Endothelial cell of umbilical vein (primary cell): ENCODE data around the gene AKNA. TPM values are rescaled to one million over a fixed set of nuclear protein-coding genes. Genes with fewer than 3 reads are reported as not detected.

Experiments used
- BruUV-seq: library from RNA; stranded (reverse); fragments of 400-500 nt; replicated peaks from 2 replicates; lab custom pipeline; 2021; lab: Mats Ljungman, UMichigan
- CTCF ChIA-PET: fragments of 300-600, 350-600 bp; sonication (Branson Sonifier 250); formaldehyde crosslinking; loops from one replicate; lab custom pipeline; 2021; ENCODE audit warnings: antibody characterized with exemption, inconsistent platforms; lab: Charles Lee
- POLR2A ChIA-PET: fragments of 300-600, 350-600 bp; sonication (Branson Sonifier 250); formaldehyde crosslinking; loops from one replicate; lab custom pipeline; 2021; ENCODE audit warnings: antibody characterized with exemption, inconsistent platforms; lab: Charles Lee
- DNase-seq: peaks from one replicate; pipeline ENCODE4 v3.0.0-alpha.2; 2011; ENCODE audit warnings: low read depth, low spot score
- FAIRE-seq: peaks from 2 replicates; lab custom pipeline; 2011; peaks lifted over from hg19 to GRCh38; lab: Jason Lieb, UNC
- H2AFZ ChIP-seq: 2 replicates; pipeline ENCODE4 v1.6.0; 2012; ENCODE audit warnings: low read depth, low read length, control low read depth, inconsistent platforms
- H3K27ac ChIP-seq: 2 replicates; pipeline ENCODE4 v1.5.1; 2011; ENCODE audit warnings: low read depth, mild to moderate bottlenecking, control low read depth, low read length, moderate library complexity; ENCODE audit not compliant: insufficient read depth
- H3K27me3 ChIP-seq, 2 experiments: 2 replicates each; pipeline versions ENCODE4 v1.6.0 to v1.6.1; 2011; ENCODE audit warnings: low read length in 2 of 2, mixed read lengths in 1 of 2; ENCODE audit not compliant: control insufficient read depth in 2 of 2, insufficient read depth in 2 of 2
- H3K36me3 ChIP-seq, 2 experiments: 2 replicates in 1 of 2; 3 replicates in 1 of 2; pipeline ENCODE4 v1.5.1; 2011; ENCODE audit warnings: low read length in 2 of 2, mild to moderate bottlenecking in 1 of 2, moderate library complexity in 1 of 2; ENCODE audit not compliant: control insufficient read depth in 2 of 2, insufficient read depth in 2 of 2; ENCODE audit errors: extremely low read depth in 1 of 2
- H3K4me1 ChIP-seq: 3 replicates; pipeline ENCODE4 v1.5.1; 2011; ENCODE audit warnings: mild to moderate bottlenecking, low read length; ENCODE audit not compliant: control insufficient read depth, insufficient read depth; ENCODE audit errors: extremely low read depth
- H3K4me2 ChIP-seq: 2 replicates; pipeline ENCODE4 v1.6.1; 2011; ENCODE audit warnings: low read length, control low read depth, mixed read lengths; ENCODE audit not compliant: insufficient read depth
- H3K4me3 ChIP-seq, 3 experiments: fragments of 200-600 bp in 1 of 3; sonication (generic), shearing (Covaris generic) in 1 of 3; replicated peaks in 1 of 3; 2 replicates each; pipeline ENCODE4 v1.5.1; 2011 to 2016; ENCODE audit warnings: control low read depth in 3 of 3, low read length in 3 of 3, mild to moderate bottlenecking in 2 of 3, inconsistent platforms in 1 of 3, low read depth in 1 of 3, moderate library complexity in 1 of 3; ENCODE audit not compliant: insufficient read depth in 1 of 3
- H3K79me2 ChIP-seq: 2 replicates; pipeline ENCODE4 v1.6.0; 2012; ENCODE audit warnings: low read length, inconsistent platforms; ENCODE audit not compliant: control insufficient read depth, insufficient read depth
- H3K9ac ChIP-seq: replicated peaks from 2 replicates; pipeline ENCODE3; 2011; ENCODE audit warnings: low read length, control low read depth; ENCODE audit not compliant: insufficient read depth; ENCODE audit errors: extremely low read depth
- H3K9me1 ChIP-seq: replicated peaks from 3 replicates; pipeline ENCODE4 v1.6.0; 2011; ENCODE audit warnings: mild to moderate bottlenecking, low read length; ENCODE audit not compliant: control insufficient read depth, insufficient read depth; ENCODE audit errors: extremely low read depth
- H3K9me3 ChIP-seq: replicated peaks from 2 replicates; pipeline ENCODE4 v1.5.1; 2012; ENCODE audit warnings: low read length, inconsistent platforms; ENCODE audit not compliant: control insufficient read depth, insufficient read depth
- H4K20me1 ChIP-seq: replicated peaks from 2 replicates; pipeline ENCODE3; 2011; ENCODE audit warnings: mild to moderate bottlenecking, low read length; ENCODE audit not compliant: control insufficient read depth, insufficient read depth; ENCODE audit errors: extremely low read depth
- FOS ChIP-seq: IDR thresholded peaks from 2 replicates; pipeline ENCODE4 v1.6.1; 2011; ENCODE audit warnings: mild to moderate bottlenecking, low read length, moderate library complexity, borderline replicate concordance; ENCODE audit not compliant: insufficient read depth
- GATA2 ChIP-seq: IDR thresholded peaks from 2 replicates; pipeline ENCODE4 v1.7.0; 2011; ENCODE audit warnings: low read depth, mild to moderate bottlenecking, moderate library complexity, mixed read lengths, low read length; ENCODE audit not compliant: insufficient read length, insufficient read depth
- JUN ChIP-seq: IDR thresholded peaks from 2 replicates; pipeline ENCODE4 v1.6.1; 2011; ENCODE audit warnings: borderline replicate concordance, low read depth; ENCODE audit not compliant: insufficient read length, insufficient read depth
- MAX ChIP-seq: IDR thresholded peaks from 2 replicates; pipeline ENCODE4 v1.6.1; 2011; ENCODE audit not compliant: insufficient read depth, insufficient read length
- MYC ChIP-seq: IDR thresholded peaks from one replicate; pipeline ENCODE4 v1.6.1; 2011; ENCODE audit warnings: mild to moderate bottlenecking, low read depth, low read length
- POLR2A ChIP-seq: IDR thresholded peaks from 2 replicates; pipeline ENCODE4 v1.6.1; 2012; ENCODE audit warnings: low read depth, mild to moderate bottlenecking, control low read depth, low read length
- POLR2AphosphoS5 ChIP-seq: IDR thresholded peaks from 2 replicates; pipeline ENCODE4 v1.6.1; 2012; ENCODE audit warnings: low read depth, mild to moderate bottlenecking, control low read depth, low read length, moderate library complexity; ENCODE audit not compliant: insufficient read depth
- dilution Hi-C: fragments of 300-500 bp; cut with MboI; formaldehyde crosslinking; loops from one replicate; pipeline ENCODE4 v1.15.0; 2019; ENCODE audit warnings: low sequenced_read_pairs; ENCODE audit not compliant: extremely low pct_ligation_motif_present
- intact Hi-C: fragments of 100-400 bp; cut with micrococcal nuclease; formaldehyde crosslinking; loops from one replicate; pipeline ENCODE4 v1.10.0; 2022
- polyA plus RNA-seq, 4 experiments: library from polyadenylated mRNA; depleted of rRNA in 3 of 4; stranded (reverse) in 3 of 4; unstranded in 1 of 4; fragments of >200 nt; gene quantifications; 2 replicates each; pipeline versions ENCODE4 v1.2.1 to v1.2.3, GENCODE V29; 2011 to 2012; ENCODE audit warnings: missing spikeins in 1 of 4
- total RNA-seq: library from RNA; stranded (reverse); gene quantifications from 2 replicates; pipeline ENCODE4 v1.2.3, GENCODE V29; 2021

Gene AKNA
- total and polyA plus RNA-seq, 2 donors (not counting 3 experiments of a cell fraction or from before 2014, with no cell fraction given) = 11.3 to 22.4 TPM

- Histone ChIP-seq H3K4me2 (no peak overlapping the region), H3K79me2 (no peaks in the 10 kb centered on the region), H4K20me1 (no peaks in the 10 kb centered on the region), H3K4me3 (no peak overlapping the region), H3K9me3 (no peaks in the 10 kb centered on the region), H3K4me1 (no peaks in the 10 kb centered on the region), H2AFZ (no peak overlapping the region), H3K9me1 (no peaks in the 10 kb centered on the region), H3K9ac (no peak overlapping the region), H3K27me3 (no peaks in the 10 kb centered on the region), H3K27ac (no peak overlapping the region), H3K36me3 (peaks cover 11 to 50% of the 10 kb centered on the region in 2 experiments)
- TF ChIP-seq MAX (no peak), MYC (no peak), GATA2 (no peak), POLR2A (no peak)
- CTCF ChIA-PET = no interaction called here
- BruUV-seq = no TSS peak
- POLR2A ChIA-PET = no interaction called here
- intact Hi-C loops (no loop called here), dilution Hi-C loops (no loop called here)
- FAIRE-seq (no peak), DNase-seq (no peak)
These were observed 28.0 kb downstream of the AKNA start for GRCh38 chr9:114359801-114360200.

- Histone ChIP-seq H3K4me3 (no peak overlapping the region), H3K9me3 (no peaks in the 10 kb centered on the region), H3K9ac (no peak overlapping the region), H3K27me3 (no peaks in the 10 kb centered on the region), H3K4me2 (no peak overlapping the region), H2AFZ (no peak overlapping the region), H3K4me1 (no peaks in the 10 kb centered on the region), H3K36me3 (peaks cover 7 to 42% of the 10 kb centered on the region in 2 experiments), H3K27ac (no peak overlapping the region), H3K79me2 (no peaks in the 10 kb centered on the region), H3K9me1 (no peaks in the 10 kb centered on the region), H4K20me1 (no peaks in the 10 kb centered on the region)
- BruUV-seq = no TSS peak
- ChIA-PET POLR2A (no interaction called here), CTCF (no interaction called here)
- TF ChIP-seq MAX (no peak), JUN (no peak), FOS (no peak), POLR2AphosphoS5 (no peak), POLR2A (no peak)
- FAIRE-seq (no peak), DNase-seq (no peak)
- dilution Hi-C loops (no loop called here), intact Hi-C loops (no loop called here)
These were observed 29.9 kb downstream of the AKNA start for GRCh38 chr9:114357911-114358328.
